ENCODE measurements around the gene HAPLN2.
A peak's percentile ranks its signal among the peaks of the same experiment; 100 is the strongest.

DNA sequence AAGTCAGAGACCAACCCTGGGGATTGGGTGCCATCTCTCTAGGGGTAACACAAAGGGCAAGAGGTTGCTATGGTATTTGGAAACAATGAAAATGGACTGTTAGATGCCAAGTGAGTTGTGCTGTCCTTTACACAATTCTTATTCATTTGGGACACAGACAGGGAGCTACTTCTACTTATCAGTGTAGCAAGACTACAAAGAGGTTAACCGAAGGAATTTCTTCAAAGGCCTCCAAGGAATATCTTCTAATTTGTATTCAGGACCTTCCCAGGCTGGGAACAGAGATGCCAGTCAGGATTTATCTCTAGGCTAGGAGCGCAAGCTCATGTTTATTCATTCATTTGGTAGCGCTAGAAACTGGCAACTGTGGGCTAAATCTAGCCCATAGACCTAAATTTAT lies 25.0 kb upstream of the HAPLN2 start:
- TF ChIP-seq CTCF (IDR thresholded peaks at IDR 0.05; ENCODE audit: control extremely low read depth in 1 of 3, insufficient read depth in 1 of 3, low read depth in 1 of 3, low read length in 3 of 3) (no peak), USF2 (IDR thresholded peaks at IDR 0.05; ENCODE audit: low read length) (no peak), RAD21 (IDR thresholded peaks at IDR 0.05 in 1 of 2, conservative IDR thresholded peaks at IDR 0.05 in 1 of 2; ENCODE audit: low read depth in 2 of 2, low read length in 2 of 2) (no peak), EZH2 (IDR thresholded peaks at IDR 0.05; ENCODE audit: low read depth, low read length, severe bottlenecking) (no peak), CEBPB (IDR thresholded peaks at IDR 0.05; ENCODE audit: low read depth, low read length) (no peak), POLR2A (IDR thresholded peaks at IDR 0.05; ENCODE audit: control extremely low read depth in 1 of 2, low read depth in 2 of 2, low read length in 2 of 2) (0 out of 3 replicates have a peak, but pooled peaks of 1 of the 2 experiments have one; percentile 21), EP300 (IDR thresholded peaks at IDR 0.05; ENCODE audit: borderline replicate concordance in 1 of 2, low read depth in 2 of 2, low read length in 2 of 2) (no peak), GABPA (IDR thresholded peaks at IDR 0.05; ENCODE audit: borderline replicate concordance, insufficient read depth, low read length) (no peak), TBP (IDR thresholded peaks at IDR 0.05; ENCODE audit: low read depth, low read length) (no peak), TAF1 (IDR thresholded peaks at IDR 0.05; ENCODE audit: low read depth, low read length) (no peak)
- TF ChIP-seq, protein P1, sequence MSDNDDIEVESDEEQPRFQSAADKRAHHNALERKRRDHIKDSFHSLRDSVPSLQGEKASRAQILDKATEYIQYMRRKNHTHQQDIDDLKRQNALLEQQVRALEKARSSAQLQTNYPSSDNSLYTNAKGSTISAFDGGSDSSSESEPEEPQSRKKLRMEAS (IDR thresholded peaks at IDR 0.05): no peak

Measured in H1 (cell line).